Keratinocyte (primary cell): Measurements from ENCODE around the gene SACS. TPM values are rescaled to one million over a fixed set of nuclear protein-coding genes. Genes with fewer than 3 reads are reported as not detected.

Experiments
- DNase-seq: peaks from one replicate; pipeline ENCODE4 v3.0.0-alpha.2; 2011; ENCODE audit warnings: low read depth, missing footprints, low spot score
- FAIRE-seq: peaks from 2 replicates; lab custom pipeline; 2011; peaks lifted over from hg19 to GRCh38; lab: Jason Lieb, UNC
- H2AFZ ChIP-seq: 2 replicates; pipeline ENCODE4 v1.6.0; 2012; ENCODE audit warnings: low read length, control low read depth, inconsistent platforms; ENCODE audit not compliant: control insufficient read depth
- H3K27ac ChIP-seq: 2 replicates; pipeline ENCODE4 v1.5.1; 2011; ENCODE audit warnings: low read length; ENCODE audit not compliant: control insufficient read depth, insufficient read depth
- H3K27me3 ChIP-seq: 3 replicates; pipeline ENCODE4 v1.6.0; 2011; ENCODE audit warnings: low read length; ENCODE audit not compliant: control insufficient read depth, insufficient read depth; ENCODE audit errors: extremely low read depth
- H3K36me3 ChIP-seq, 2 experiments: 2 replicates in 1 of 2; 3 replicates in 1 of 2; pipeline ENCODE4 v1.5.1; 2011; ENCODE audit warnings: low read length in 2 of 2, mild to moderate bottlenecking in 1 of 2; ENCODE audit not compliant: control insufficient read depth in 2 of 2, insufficient read depth in 2 of 2; ENCODE audit errors: extremely low read depth in 1 of 2
- H3K4me1 ChIP-seq: 3 replicates; pipeline ENCODE4 v1.5.1; 2011; ENCODE audit warnings: low read length; ENCODE audit not compliant: control insufficient read depth, insufficient read depth; ENCODE audit errors: extremely low read depth
- H3K4me2 ChIP-seq: 3 replicates; pipeline ENCODE4 v1.6.0; 2011; ENCODE audit warnings: low read depth, low read length; ENCODE audit not compliant: control insufficient read depth, insufficient read depth; ENCODE audit errors: extremely low read depth
- H3K4me3 ChIP-seq, 3 experiments: fragments of 200-600 bp in 1 of 3; sonication (generic) in 1 of 3; 2 replicates in 2 of 3; 3 replicates in 1 of 3; pipeline ENCODE4 v1.5.1; 2011 to 2016; ENCODE audit warnings: low read length in 3 of 3, mild to moderate bottlenecking in 3 of 3, control low read depth in 2 of 3, inconsistent platforms in 1 of 3, low read depth in 1 of 3, mixed read lengths in 1 of 3, mixed run types in 1 of 3, moderate library complexity in 1 of 3; ENCODE audit not compliant: control insufficient read depth in 2 of 3, insufficient read depth in 2 of 3; ENCODE audit errors: extremely low read depth in 1 of 3
- H3K79me2 ChIP-seq: 2 replicates; pipeline ENCODE4 v1.6.0; 2012; ENCODE audit warnings: low read length; ENCODE audit not compliant: control insufficient read depth, insufficient read depth
- H3K9ac ChIP-seq: 3 replicates; pipeline ENCODE4 v1.6.0; 2011; ENCODE audit warnings: low read length; ENCODE audit not compliant: control insufficient read depth, insufficient read depth; ENCODE audit errors: extremely low read depth
- H3K9me1 ChIP-seq: 3 replicates; pipeline ENCODE4 v1.6.0; 2011; ENCODE audit warnings: low read length; ENCODE audit not compliant: control insufficient read depth, insufficient read depth; ENCODE audit errors: extremely low read depth
- H3K9me3 ChIP-seq: 2 replicates; pipeline ENCODE4 v1.5.1; 2012; ENCODE audit warnings: low read depth, low read length; ENCODE audit not compliant: control insufficient read depth
- H4K20me1 ChIP-seq: 3 replicates; pipeline ENCODE4 v1.6.0; 2011; ENCODE audit warnings: low read length; ENCODE audit not compliant: control insufficient read depth, insufficient read depth; ENCODE audit errors: extremely low read depth
- CTCF ChIP-seq, 3 experiments: IDR thresholded peaks in 1 of 3; conservative IDR thresholded peaks in 1 of 3; optimal IDR thresholded peaks in 1 of 3; 2 replicates in 2 of 3; 3 replicates in 1 of 3; pipeline versions ENCODE3 to v1.5.1; 2011; ENCODE audit warnings: low read length in 3 of 3, mild to moderate bottlenecking in 3 of 3, moderate library complexity in 2 of 3, control low read depth in 1 of 3, inconsistent platforms in 1 of 3; ENCODE audit not compliant: insufficient read depth in 2 of 3; ENCODE audit errors: extremely low read depth in 1 of 3
- EZH2 ChIP-seq: IDR thresholded peaks from one replicate; pipeline ENCODE4 v1.6.1; 2012; ENCODE audit warnings: inconsistent platforms, mild to moderate bottlenecking, low read length, moderate library complexity
- dilution Hi-C: fragments of 300-500 bp; cut with MboI; formaldehyde crosslinking; loops from one replicate; pipeline ENCODE4 v1.7.0; 2020; ENCODE audit warnings: low sequenced_read_pairs; ENCODE audit not compliant: extremely low pct_ligation_motif_present
- polyA plus RNA-seq, 5 experiments: library from polyadenylated mRNA; depleted of rRNA in 3 of 5; stranded (reverse) in 3 of 5; stranded (forward) in 1 of 5; unstranded in 1 of 5; fragments of >200 nt; gene quantifications; 1 replicate in 1 of 5; 2 replicates in 3 of 5; 3 replicates in 1 of 5; pipeline versions ENCODE4 v1.2.1 to v1.2.3, GENCODE V29; 2011 to 2012; ENCODE audit warnings: missing spikeins in 2 of 5, low read depth in 1 of 5, low replicate concordance in 1 of 5

SACS gene
- polyA plus RNA-seq, 1 donor (not counting 4 experiments of a cell fraction or from before 2014, with no cell fraction given): 13.5 TPM

GRCh38 chr13:23450340-23451046 lies 17.0 kb upstream of the SACS start:
- Histone ChIP-seq H3K4me2 (no peak overlapping the region), H4K20me1 (no peaks in the 10 kb centered on the region), H3K9ac (no peak overlapping the region), H3K36me3 (no peaks in the 10 kb centered on the region), H3K4me1 (peaks cover 7% of the 10 kb centered on the region), H3K27ac (no peak overlapping the region), H3K79me2 (no peaks in the 10 kb centered on the region), H3K9me3 (no peaks in the 10 kb centered on the region), H2AFZ (no peak overlapping the region), H3K27me3 (no peaks in the 10 kb centered on the region), H3K9me1 (no peaks in the 10 kb centered on the region), H3K4me3 (no peak overlapping the region)
- no peak for TF ChIP-seq CTCF (optimal IDR thresholded peaks at IDR 0.05 in 1 of 3, IDR thresholded peaks at IDR 0.05 in 1 of 3, conservative IDR thresholded peaks at IDR 0.05 in 1 of 3; ENCODE audit: extremely low read depth in 1 of 3, insufficient read depth in 2 of 3, low read length in 3 of 3)
- TF ChIP-seq EZH2: no peak
- dilution Hi-C loops: no loop called here
- FAIRE-seq (no peak), DNase-seq (no peak)

DNA sequence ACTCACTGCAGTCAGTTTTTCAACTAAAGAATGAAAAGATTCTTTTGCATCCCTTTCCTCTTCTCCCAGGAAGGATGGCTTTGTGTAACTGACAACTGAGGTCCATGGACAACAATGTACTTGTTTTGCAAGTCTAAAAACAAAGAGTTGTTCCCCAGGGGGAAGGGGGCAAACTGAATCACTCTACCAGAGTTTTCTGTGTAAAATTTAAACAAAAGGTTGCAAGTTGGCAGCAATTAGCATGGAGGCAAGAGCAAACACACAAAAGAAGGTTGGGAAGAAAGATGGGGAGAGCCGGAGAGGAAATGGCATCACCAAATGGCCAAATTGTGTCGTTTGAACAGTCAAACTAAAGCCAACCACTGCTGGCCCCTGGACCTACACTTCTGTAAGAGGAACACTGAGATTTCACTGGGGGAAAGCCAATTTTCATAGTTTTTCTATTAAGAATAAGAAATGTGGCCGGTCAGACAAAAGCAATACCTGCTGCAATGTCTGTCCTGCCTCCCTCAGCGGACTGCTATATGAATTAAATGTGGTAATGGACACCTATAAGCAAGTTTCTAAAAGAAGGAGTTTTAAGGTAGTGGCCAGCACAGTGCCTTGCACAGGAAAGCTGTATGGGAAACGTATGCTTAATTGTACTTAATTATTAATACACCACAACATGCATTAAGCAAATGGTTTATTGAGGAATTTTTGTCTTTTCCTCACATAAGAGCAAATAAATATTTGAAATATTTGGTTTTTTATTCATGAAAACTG lies 16.1 kb upstream of the SACS start:
- H3K9ac ChIP-seq: no peak overlapping the region
- no peaks in the 10 kb centered on the region for H3K79me2 ChIP-seq
- no peak overlapping the region for H3K4me3 ChIP-seq
- TF ChIP-seq EZH2: no peak
- TF ChIP-seq CTCF (optimal IDR thresholded peaks at IDR 0.05 in 1 of 3, IDR thresholded peaks at IDR 0.05 in 1 of 3, conservative IDR thresholded peaks at IDR 0.05 in 1 of 3; ENCODE audit: extremely low read depth in 1 of 3, insufficient read depth in 2 of 3, low read length in 3 of 3): no peak
- no peak overlapping the region for H3K27ac ChIP-seq
- no peaks in the 10 kb centered on the region for H3K9me3 ChIP-seq
- no peaks in the 10 kb centered on the region for H4K20me1 ChIP-seq
- H2AFZ ChIP-seq: no peak overlapping the region
- DNase-seq (no peak), FAIRE-seq (no peak)
- H3K4me2 ChIP-seq: no peak overlapping the region
- no peaks in the 10 kb centered on the region for H3K36me3 ChIP-seq
- no peaks in the 10 kb centered on the region for H3K9me1 ChIP-seq
- H3K27me3 ChIP-seq: no peaks in the 10 kb centered on the region
- H3K4me1 ChIP-seq: peaks cover 8% of the 10 kb centered on the region
- dilution Hi-C loops: no loop called here
